C4-2B (cell line): Measurements from ENCODE around the gene CORO2B.
"Not testable (repeated sequence)": the region's sequence is repeated elsewhere in the genome, so short reads cannot be mapped to it uniquely, and the experiment has no call there.

Source experiments
- H3K27ac ChIP-seq: fragments of 450-650 bp; 2 replicates; pipeline ENCODE4 v1.5.1; 2017
- CTCF ChIP-seq: fragments of 450-650 bp; conservative IDR thresholded peaks from 2 replicates; pipeline ENCODE4 v1.5.1; 2017; ENCODE audit warnings: mild to moderate bottlenecking
- ZFX ChIP-seq: fragments of 450-650 bp; IDR thresholded peaks from 2 replicates; pipeline ENCODE4 v1.6.1; 2017

Gene CORO2B

GRCh38 chr15:68751622-68752021 is 172.8 kb downstream of the CORO2B start:
- H3K27ac ChIP-seq, result no peak overlapping the region
- TF ChIP-seq CTCF (no peak), ZFX (no peak)

GRCh38 chr15:68755731-68756130 is 176.9 kb downstream of the CORO2B start:
- no peak for TF ChIP-seq ZFX
- TF ChIP-seq CTCF, result no peak
- no peak overlapping the region for H3K27ac ChIP-seq

- H3K27ac ChIP-seq, result not testable (repeated sequence)
These were observed 181.3 kb downstream of the CORO2B start for GRCh38 chr15:68759982-68760579.

GRCh38 chr15:68763063-68763462 is 184.3 kb downstream of the CORO2B start:
- H3K27ac ChIP-seq, result no peak overlapping the region
- TF ChIP-seq ZFX, result no peak
- TF ChIP-seq CTCF, result no peak

DNA sequence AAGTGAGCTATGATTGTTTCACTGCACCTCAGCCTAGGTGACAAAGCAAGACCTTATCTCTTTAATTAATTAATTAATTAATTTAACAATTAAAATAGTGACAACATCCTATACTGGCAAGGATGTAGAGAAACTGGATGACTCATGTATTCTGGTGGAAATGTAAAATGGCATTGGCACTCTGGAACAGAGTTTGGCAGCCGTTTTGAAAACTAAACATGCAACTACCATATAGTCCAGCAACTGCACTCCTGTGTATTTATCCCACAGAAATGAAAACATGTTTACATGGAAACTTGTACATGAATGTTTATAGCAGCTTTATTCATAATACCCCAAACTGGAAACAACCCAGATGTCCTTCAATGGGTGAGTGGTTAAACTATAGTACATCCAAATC is 185.3 kb downstream of the CORO2B start:
- TF ChIP-seq ZFX (no peak), CTCF (no peak)
- no peak overlapping the region for H3K27ac ChIP-seq

DNA sequence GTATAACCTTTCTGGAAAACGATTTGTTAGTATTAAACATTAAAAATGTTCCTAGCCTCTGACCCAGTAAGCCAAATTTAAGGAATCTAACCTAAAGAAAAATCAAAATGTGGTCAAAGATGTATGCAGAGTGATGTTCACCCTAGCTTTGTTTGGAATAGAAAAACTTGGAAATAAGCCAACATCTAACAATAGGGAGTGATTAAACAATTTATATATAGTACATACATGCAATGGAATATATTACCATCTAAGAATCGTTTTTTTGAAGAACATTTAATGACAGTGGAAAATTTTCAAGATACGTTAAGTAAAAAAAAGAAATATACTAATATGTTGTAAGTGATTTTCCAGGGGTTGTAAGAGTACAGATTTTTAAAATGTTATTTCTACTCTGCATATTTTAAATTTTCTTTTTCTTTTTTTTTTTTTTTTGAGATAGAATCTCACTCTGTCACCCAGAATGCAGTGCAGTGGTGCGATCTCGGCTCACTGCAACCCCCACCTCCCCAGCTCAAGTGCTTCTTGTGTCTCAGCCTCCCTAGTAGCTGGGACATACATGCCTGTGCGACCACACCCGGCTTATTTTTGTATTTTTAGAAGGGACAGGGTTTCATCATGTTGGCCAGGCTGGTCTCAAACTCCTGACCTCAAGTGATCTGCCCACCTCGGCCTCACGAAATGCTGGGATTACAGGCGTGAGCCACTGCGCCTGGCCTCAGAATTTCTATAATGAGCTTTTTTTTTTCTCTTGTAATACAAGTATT is 187.0 kb downstream of the CORO2B start:
- TF ChIP-seq CTCF (no peak), ZFX (no peak)
- H3K27ac ChIP-seq, result no peak overlapping the region

- TF ChIP-seq ZFX, result no peak
- TF ChIP-seq CTCF, result no peak
- no peak overlapping the region for H3K27ac ChIP-seq
These were observed 189.0 kb downstream of the CORO2B start for GRCh38 chr15:68767833-68768232.

DNA sequence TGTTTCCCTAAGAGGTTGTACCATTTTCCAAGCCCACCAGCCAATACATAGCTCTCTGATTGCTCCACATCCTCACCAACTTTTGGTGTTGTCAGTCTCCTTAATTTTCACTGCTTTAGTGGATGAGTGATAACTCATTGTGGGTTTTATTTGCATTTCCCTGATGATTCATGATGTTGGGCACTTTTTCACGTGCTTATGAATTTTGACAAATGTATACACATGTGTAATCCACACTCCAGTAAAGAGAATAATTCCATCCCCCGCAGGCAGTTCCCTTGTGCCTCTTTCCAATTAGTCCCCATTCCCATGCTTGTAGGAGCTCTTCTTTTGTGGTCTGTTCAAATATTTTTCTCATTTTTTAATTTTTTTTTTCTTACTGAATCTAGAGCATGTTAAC is 189.5 kb downstream of the CORO2B start:
- no peak overlapping the region for H3K27ac ChIP-seq
- no peak for TF ChIP-seq ZFX
- no peak for TF ChIP-seq CTCF
